Islet precursor cell (in vitro differentiated cells): ENCODE results near the gene AGAP1.

Experiments used
- DNase-seq: peaks from one replicate; pipeline ENCODE4 v3.0.0-alpha.2; 2018

The AGAP1 gene

GRCh38 chr2:235572592-235572991, 78.7 kb downstream of the AGAP1 start:
- no peak for DNase-seq

GRCh38 chr2:235573331-235574221, 79.7 kb downstream of the AGAP1 start:
- no peak for DNase-seq

- peak; percentile 80 for DNase-seq
Measured at GRCh38 chr2:235575431-235575830, 81.6 kb downstream of the AGAP1 start.

GRCh38 chr2:235575904-235576303, 82.1 kb downstream of the AGAP1 start:
- DNase-seq: no peak

GRCh38 chr2:235576337-235576910, 82.6 kb downstream of the AGAP1 start:
- DNase-seq: peak; percentile 75

- peak; percentile 90 for DNase-seq
Measured at GRCh38 chr2:235577404-235578330, 83.8 kb downstream of the AGAP1 start.

GRCh38 chr2:235579128-235579527, 85.3 kb downstream of the AGAP1 start:
- no peak for DNase-seq

GRCh38 chr2:235580426-235581157, 86.7 kb downstream of the AGAP1 start:
- no peak for DNase-seq

GRCh38 chr2:235582081-235582686, 88.3 kb downstream of the AGAP1 start:
- no peak for DNase-seq

GRCh38 chr2:235582729-235583128, 88.9 kb downstream of the AGAP1 start:
- no peak for DNase-seq

GRCh38 chr2:235583144-235583543, 89.3 kb downstream of the AGAP1 start:
- no peak for DNase-seq

GRCh38 chr2:235583925-235584637, 90.2 kb downstream of the AGAP1 start:
- no peak for DNase-seq

- DNase-seq: no peak
Measured at GRCh38 chr2:235584638-235585007, 90.8 kb downstream of the AGAP1 start.

- no peak for DNase-seq
Measured at GRCh38 chr2:235587202-235587601, 93.4 kb downstream of the AGAP1 start.

GRCh38 chr2:235588750-235589149, 94.9 kb downstream of the AGAP1 start:
- no peak for DNase-seq

- DNase-seq: no peak
Measured at GRCh38 chr2:235591231-235591730, 97.4 kb downstream of the AGAP1 start.

- DNase-seq: no peak
Measured at GRCh38 chr2:235591921-235592320, 98.1 kb downstream of the AGAP1 start.

GRCh38 chr2:235592430-235592829, 98.6 kb downstream of the AGAP1 start:
- no peak for DNase-seq

- no peak for DNase-seq
Measured at GRCh38 chr2:235592836-235593235, 99.0 kb downstream of the AGAP1 start.

- no peak for DNase-seq
Measured at GRCh38 chr2:235594041-235594440, 100.2 kb downstream of the AGAP1 start.

GRCh38 chr2:235594964-235595363, 101.1 kb downstream of the AGAP1 start:
- no peak for DNase-seq
